Mesothelial cell of epicardium (in vitro differentiated cells): Measurements from ENCODE around the gene CMTM2. TPM values are rescaled to one million over a fixed set of nuclear protein-coding genes. Genes with fewer than 3 reads are reported as not detected.

ENCODE experiments used
- DNase-seq, 2 experiments: peaks; one replicate each; pipeline ENCODE4 v3.0.0; 2021; ENCODE audit warnings: low spot score in 2 of 2; ENCODE audit not compliant: unreplicated experiment in 2 of 2
- H3K27ac Mint-ChIP-seq: 2 replicates; pipeline ENCODE4 v1.8.0; 2021; ENCODE audit warnings: mixed read lengths
- H3K27me3 Mint-ChIP-seq: 2 replicates; pipeline ENCODE4 v1.8.0; 2021; ENCODE audit warnings: low read depth, mixed read lengths
- H3K36me3 Mint-ChIP-seq: 2 replicates; pipeline ENCODE4 v1.8.0; 2021; ENCODE audit warnings: mixed read lengths
- H3K4me1 Mint-ChIP-seq: 2 replicates; pipeline ENCODE4 v1.8.0; 2021; ENCODE audit warnings: mixed read lengths
- H3K4me3 Mint-ChIP-seq: 2 replicates; pipeline ENCODE4 v1.8.0; 2021; ENCODE audit warnings: mild to moderate bottlenecking, moderate library complexity, mixed read lengths
- H3K9me3 Mint-ChIP-seq: 2 replicates; pipeline ENCODE4 v1.8.0; 2021; ENCODE audit warnings: mixed read lengths
- CTCF ChIP-seq: fragments of 200-600 bp; sonication (generic); IDR thresholded peaks from one replicate; pipeline ENCODE4 v1.5.0; 2021; ENCODE audit warnings: antibody characterized with exemption; ENCODE audit not compliant: unreplicated experiment
- total RNA-seq: library from RNA; stranded (reverse); gene quantifications from 3 replicates; pipeline ENCODE4 v1.2.1, GENCODE V29; 2021

Gene CMTM2
- total RNA-seq, 1 donor from 2014 or later = 0.51 TPM

- Mint-ChIP-seq H3K27ac (peak overlapping the region; percentile 87), H3K4me1 (peaks cover 32% of the 10 kb centered on the region), H3K27me3 (no peaks in the 10 kb centered on the region), H3K9me3 (no peaks in the 10 kb centered on the region), H3K4me3 (peak overlapping the region; percentile 81), H3K36me3 (no peaks in the 10 kb centered on the region)
- no peak for TF ChIP-seq CTCF
- peak in 1 of 2 experiments; percentile 60 for DNase-seq
These were observed 24.5 kb downstream of the CMTM2 start for GRCh38 chr16:66603537-66604375.

GRCh38 chr16:66604376-66605176, 25.3 kb downstream of the CMTM2 start, which contains the start of gene CMTM3:
CMTM3 (plus strand) TSS chr16:66604704; CDS start chr16:66604806, 102 bp downstream.
- H3K27me3 Mint-ChIP-seq = no peaks in the 10 kb centered on the region
- DNase-seq = peak; percentile 68 to 88
- peak; percentile 89 for TF ChIP-seq CTCF

GRCh38 chr16:66605177-66605978, 26.1 kb downstream of the CMTM2 start:
- no peaks in the 10 kb centered on the region for H3K27me3 Mint-ChIP-seq
- H3K36me3 Mint-ChIP-seq = peaks cover 7% of the 10 kb centered on the region
- TF ChIP-seq CTCF = no peak
- H3K9me3 Mint-ChIP-seq = no peaks in the 10 kb centered on the region
- H3K4me3 Mint-ChIP-seq = peak overlapping the region; percentile 67
- H3K4me1 Mint-ChIP-seq = peaks cover 33% of the 10 kb centered on the region
- peak; percentile 34 to 64 for DNase-seq
- H3K27ac Mint-ChIP-seq = no peak overlapping the region

More at GRCh38 chr16:66604376-66605176, 25.3 kb downstream of the CMTM2 start, which contains the start of gene CMTM3:
- H3K27ac Mint-ChIP-seq = peak within 1 kb of the TSS; percentile 87
- peaks cover 33% of the 10 kb centered on the region for H3K4me1 Mint-ChIP-seq
- H3K36me3 Mint-ChIP-seq = no peaks in the 10 kb centered on the region
- H3K4me3 Mint-ChIP-seq = peak within 1 kb of the TSS; percentile 81
- no peaks in the 10 kb centered on the region for H3K9me3 Mint-ChIP-seq

GRCh38 chr16:66605979-66606751, 26.9 kb downstream of the CMTM2 start:
- Mint-ChIP-seq H3K36me3 (peaks cover 10% of the 10 kb centered on the region), H3K27ac (peak overlapping the region; percentile 83)

More at GRCh38 chr16:66605979-66606751, 26.9 kb downstream of the CMTM2 start:
- no peak for TF ChIP-seq CTCF
- no peaks in the 10 kb centered on the region for H3K27me3 Mint-ChIP-seq
- DNase-seq = no peak
- no peaks in the 10 kb centered on the region for H3K9me3 Mint-ChIP-seq
- H3K4me3 Mint-ChIP-seq = peak overlapping the region; percentile 67
- H3K4me1 Mint-ChIP-seq = peaks cover 26% of the 10 kb centered on the region
